GM19463 (cell line): ENCODE data around the gene TUBB3.
"Not testable (repeated sequence)": the region's sequence is repeated elsewhere in the genome, so short reads cannot be mapped to it uniquely, and the experiment has no call there.

ENCODE experiments used
- ATAC-seq: cut with Tn5 transposase; IDR thresholded peaks from one replicate; pipeline ENCODE4 v1.9.1; 2021; ENCODE audit warnings: mild to moderate bottlenecking, moderate library complexity; ENCODE audit not compliant: unreplicated experiment

Gene TUBB3

DNA sequence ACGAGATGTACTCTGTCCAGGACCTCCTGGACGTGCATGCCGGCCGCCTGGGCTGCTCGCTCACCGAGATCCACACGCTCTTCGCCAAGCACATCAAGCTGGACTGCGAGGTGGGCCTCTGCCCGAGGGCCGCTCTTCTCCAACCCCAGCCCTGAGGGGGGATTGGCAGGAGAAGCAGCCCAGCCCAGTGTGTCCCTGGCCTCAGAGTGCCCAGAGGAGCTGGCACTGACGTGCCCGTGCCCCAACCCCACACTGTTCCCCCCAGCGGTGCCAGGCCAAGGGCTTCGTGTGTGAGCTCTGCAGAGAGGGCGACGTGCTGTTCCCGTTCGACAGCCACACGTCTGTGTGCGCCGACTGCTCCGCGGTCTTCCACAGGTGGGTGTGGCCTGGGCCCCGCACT is 41.1 kb downstream of the TUBB3 start:
- ATAC-seq, result no peak

DNA sequence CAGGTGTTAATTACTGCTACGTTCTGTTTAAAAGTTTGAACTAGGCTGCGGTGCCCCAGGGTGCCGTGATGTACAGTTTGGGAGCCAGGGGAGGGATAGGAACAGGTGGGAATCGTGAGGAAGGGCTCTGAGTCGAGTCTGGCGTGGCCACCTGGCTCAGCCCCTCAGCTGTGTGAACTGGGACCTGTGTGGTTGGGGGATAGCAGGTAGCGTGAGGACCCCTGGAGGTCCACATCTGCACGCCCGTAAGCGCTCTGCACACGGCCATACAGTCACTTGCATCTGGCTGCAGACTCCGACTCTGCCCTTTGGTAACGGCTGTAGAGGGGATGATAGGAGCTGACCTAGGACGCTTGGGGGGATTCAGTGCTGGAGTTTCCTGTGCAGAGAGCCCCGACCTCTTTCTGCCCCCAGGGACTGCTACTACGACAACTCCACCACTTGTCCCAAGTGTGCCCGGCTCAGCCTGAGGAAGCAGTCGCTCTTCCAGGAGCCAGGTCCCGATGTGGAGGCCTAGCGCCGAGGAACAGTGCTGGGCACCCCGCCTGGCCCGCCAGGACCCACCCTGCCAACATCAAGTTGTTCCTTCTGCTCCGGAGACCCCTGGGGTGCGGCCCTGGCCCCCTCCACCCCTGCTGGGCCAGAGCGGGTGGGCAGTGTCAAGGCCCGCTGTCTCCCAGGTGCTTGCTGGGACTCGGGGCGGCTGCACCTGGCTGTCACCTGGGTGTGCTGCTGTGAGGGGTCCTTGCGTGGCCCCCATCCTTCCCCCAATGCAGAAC is 42.5 kb downstream of the TUBB3 start:
- ATAC-seq, result no peak

DNA sequence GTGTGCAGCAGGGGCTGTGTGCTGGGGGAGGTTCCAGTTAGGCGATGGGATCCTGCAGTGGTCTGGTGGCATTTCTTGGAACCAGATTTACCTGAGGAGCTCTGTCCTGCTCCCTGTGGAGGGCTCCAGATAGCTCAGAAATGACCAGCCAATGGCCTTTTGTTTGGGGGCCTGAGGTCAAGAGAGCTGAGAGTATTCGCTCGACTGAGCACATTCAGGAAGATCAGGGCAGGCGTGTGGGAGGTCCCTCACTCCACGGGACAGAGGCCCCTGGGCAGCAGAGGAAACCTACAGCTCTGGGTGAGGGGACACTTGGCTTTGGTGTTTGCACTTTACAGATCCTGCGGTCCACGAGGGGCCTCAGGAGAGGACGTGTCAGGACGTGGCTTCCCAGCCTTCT is 43.6 kb downstream of the TUBB3 start:
- ATAC-seq, result no peak

DNA sequence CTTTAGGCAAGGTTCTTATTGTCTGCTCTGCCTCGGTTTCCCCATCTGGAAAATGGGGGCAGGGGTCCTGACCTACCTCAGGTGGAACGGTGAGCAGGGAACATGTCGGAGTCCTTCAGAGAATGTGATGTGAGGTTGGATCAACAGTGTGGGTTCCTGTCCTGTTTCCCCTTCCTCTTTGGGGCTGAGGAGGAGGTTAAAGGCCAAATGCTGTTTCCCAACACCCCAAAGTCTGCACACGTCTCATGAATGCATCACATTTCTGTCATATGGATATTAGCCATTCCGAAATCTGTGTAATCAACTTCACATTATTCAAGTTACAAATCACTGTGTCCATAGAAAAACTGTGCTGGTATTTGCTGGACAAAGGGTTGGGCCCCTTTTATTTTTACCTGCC is 44.3 kb downstream of the TUBB3 start:
- ATAC-seq, result not testable (repeated sequence)

DNA sequence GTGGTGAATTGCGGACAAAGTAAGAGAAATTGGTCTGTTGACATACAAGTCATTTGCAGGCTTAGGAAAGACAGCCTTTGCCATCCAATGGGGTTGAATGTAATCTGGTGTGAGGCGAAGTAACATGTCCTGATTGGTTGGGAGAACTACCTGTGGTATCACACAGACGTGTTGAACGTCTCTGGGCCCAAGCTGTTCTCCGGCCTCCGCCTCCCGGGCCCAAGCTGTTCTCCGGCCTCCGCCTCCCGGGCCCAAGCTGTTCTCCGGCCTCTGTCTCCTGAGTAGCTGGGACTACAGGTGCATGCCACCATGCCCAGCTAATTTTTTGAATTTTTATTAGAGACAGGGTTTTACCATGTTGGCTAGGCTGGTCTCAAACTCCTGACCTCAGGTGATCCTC is 44.9 kb downstream of the TUBB3 start:
- ATAC-seq, result not testable (repeated sequence)

DNA sequence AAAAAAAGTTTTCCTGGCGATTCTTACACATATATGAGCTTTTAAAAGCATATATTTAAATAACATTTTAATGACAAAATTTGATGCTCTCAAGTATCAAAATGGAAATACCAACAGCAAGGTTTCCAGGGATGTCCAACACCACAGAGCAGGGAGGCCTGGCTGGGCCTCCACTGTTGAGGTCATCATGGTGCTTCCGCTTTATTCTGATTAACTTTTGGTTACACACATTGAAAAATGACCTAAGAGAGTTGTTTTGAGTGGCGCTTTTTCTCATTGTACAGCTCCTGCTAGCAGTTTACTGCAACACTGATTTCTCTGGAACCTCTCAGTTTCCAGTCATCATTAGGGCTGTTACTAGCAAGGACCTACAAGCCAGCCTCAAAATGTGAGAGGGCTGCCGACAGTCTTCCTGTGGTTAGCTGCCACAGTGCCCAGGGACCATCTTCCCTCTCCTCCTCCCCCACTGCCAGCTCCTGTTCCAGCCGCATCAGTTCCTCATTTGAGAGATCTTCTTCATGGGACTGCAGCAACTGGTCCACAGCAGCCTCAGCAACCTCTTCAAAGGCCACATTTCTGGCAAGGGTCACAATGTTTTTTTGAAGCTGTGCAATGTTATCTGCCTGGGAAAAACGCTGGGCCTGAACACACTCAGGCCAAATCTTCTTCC is 46.7 kb downstream of the TUBB3 start:
- ATAC-seq, result no peak

DNA sequence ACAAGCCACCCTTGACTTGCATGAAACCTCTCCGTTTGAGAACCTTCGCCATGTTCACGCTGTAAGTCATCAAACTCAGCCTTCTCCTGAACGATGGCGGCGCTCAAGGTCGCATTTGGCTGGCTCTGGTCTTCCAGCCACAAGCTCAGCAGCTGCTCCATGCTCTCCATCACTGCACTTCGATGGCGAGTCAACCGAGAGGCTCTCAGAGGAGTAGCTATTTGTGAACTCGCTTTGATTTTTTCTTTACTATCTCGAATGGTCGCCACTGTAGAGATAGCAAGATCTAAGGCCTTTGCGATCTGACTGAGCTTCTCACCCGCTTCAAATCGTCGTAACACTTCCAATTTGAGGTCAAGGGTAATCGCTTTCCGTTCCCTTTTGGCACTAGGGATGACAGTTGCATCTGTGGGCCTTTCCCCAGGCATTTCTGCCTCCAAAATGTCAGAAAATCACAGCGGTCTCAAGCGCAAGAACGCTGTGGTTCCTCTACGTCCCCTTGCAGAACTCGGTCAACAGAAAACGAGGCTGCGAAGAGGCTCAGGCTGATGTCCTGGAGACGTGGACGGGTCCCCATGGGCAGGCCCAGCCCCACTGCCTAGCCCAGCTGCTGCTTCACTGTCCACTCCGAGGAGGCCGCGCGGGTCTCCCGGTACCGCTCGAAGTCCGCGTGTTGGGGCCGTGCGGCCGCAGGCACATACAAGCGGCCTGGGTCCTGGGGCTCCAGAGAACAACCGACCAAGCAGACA is 48.5 kb downstream of the TUBB3 start:
- ATAC-seq, result no peak

DNA sequence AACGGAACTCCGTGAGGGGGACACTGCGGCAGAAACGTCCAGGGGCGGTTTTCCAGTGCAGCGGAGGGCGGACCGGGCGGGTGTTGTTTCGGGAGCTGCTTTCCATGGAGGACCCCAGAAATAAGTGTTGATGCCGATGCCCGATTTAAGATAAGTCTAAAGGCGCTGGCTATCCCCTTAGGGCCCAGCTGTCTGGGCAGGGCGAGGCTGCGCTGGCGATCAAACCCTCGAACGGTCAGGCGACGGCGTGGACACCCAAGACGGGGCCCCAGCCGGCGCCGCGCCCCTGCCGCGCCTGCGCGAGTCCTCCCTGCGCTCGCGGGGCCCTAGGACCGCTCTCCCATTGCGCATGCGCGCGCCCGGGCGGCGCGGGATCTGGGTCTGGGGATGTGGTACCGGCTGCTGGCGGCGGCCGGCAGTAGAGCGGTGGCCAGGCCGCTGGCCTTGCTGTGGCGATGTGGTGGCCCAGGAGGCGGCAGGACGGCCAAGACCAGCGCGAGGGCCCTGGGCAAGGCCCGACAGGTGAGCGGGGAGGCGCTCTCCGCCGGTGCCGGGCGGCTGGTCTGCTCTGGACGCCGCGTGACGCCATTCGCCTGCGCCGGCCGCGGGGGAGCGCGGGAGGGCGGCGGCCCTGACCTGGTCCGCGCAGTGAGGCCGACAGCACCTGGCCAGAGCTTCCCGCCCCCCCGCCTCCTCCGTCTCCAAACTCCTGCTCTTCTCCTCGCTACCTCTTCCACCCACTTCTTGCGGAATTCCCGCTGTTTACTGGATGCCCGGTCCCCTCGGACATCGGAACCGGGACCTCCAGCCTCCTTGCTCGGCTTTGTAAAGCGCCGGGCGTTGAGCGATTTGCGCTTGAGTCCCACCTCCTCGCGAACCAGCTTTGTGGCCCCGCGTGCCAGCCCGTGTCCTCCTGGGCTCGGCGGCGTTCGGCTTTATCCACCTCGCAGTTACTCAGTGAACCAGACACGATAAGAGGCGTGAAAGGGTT is 49.4 kb downstream of the TUBB3 start:
- ATAC-seq, result peak; percentile 89

DNA sequence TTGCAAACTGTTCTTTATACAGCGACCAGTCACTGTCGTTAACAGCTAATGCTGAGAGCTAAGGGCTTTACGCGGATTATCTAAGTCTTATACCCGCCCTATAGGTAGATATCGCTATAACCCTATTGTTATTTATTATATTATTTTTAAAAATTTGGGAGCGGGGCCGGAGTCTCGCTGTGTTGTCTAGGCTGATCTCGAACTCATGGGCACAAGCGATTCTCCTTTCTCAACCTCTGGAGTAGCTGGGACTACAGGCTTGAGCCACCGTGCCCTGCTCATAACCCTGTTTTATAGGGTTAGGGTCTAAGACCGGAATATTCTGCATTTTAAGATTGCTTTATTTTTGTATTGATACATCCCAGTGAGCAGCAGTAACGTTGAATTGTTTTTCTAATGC is 50.1 kb downstream of the TUBB3 start:
- no peak for ATAC-seq

DNA sequence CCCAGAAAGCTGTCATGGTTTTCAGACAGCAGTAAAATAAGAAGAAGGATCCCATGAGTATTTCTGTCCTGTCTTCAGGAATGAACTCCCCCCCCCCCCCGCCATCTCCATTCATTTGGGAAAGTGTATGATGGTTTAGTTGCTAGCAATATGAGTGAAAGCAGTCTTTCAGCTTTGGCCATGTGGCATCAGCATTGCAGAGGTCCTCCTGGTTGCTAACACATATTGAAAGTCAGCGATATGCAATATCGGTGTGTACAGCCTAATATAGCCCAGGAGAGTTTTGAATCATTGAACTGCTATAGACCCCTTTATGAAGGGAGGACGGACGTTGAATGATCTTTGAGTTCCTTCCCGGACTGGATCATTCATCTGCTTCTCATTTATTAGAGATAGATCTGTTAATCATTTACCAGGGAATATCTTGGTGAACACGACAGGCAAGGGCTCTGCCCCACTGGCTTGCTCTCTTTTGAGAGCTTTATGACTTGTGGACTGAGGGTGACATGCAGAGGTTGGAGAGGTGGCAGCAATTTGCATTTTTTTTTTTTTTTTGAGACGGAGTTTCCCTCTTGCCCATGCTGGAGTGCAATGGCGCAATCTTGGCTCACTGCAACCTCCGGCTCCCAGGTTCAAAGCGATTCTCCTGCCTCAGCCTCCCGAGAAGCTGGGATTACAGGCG is 50.7 kb downstream of the TUBB3 start:
- ATAC-seq, result no peak

DNA sequence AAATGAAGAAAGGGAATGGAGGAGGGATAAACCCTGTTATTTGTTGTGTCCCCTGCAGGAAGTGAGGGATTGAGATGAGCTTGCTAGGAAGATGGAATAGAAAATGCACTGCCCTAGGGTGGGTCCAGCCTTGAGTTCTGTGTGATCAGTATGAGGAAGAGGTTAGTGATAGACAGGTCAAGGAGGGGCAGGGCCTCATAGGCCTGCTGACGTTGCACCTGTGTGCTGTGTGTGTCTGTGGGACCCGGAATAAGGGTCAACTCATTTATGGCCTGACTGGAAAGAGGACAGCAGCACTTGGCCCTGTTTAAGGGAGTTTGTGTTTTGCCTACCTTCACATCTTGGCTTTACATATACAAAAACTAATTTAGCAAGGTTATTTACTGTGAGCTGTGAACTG is 51.7 kb downstream of the TUBB3 start:
- no peak for ATAC-seq

DNA sequence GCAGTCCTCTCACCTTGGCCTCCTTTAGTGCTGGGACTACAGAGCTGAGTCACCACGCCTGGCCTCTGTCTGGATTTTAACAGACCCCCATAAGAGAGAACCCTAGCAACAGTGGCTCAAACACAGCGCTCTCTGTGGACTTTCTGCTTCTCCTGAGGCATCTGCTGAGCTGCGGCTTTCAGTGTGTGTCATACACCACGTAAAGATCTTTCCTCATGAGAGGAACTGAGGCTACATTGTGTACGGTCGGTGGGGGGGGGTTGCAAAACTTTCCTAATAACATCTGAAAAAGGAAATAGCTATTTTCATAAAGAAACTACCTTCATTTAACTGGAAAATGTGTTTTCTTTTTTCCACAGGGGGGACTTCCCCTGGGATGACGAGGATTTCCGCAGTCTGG is 58.3 kb downstream of the TUBB3 start:
- ATAC-seq, result peak; percentile 91

DNA sequence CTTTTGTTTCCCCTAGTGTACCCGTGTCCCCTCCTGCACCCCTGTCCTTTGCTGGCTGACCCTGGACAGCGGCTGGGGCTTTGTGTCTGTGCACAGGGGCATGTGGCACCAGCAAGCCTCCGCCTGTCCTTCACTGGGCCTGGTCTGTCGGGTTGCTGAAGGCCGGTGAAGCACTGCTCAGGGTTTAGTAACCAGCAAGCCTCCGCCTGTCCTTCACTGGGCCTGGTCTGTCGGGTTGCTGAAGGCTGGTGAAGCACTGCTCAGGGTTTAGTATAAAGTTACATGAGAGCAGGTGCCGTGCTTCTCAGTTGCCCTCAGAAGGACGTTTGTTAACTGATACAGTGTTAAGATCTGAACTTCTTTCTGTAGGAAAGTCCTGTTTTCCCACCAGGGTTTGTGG is 59.2 kb downstream of the TUBB3 start:
- ATAC-seq, result no peak

DNA sequence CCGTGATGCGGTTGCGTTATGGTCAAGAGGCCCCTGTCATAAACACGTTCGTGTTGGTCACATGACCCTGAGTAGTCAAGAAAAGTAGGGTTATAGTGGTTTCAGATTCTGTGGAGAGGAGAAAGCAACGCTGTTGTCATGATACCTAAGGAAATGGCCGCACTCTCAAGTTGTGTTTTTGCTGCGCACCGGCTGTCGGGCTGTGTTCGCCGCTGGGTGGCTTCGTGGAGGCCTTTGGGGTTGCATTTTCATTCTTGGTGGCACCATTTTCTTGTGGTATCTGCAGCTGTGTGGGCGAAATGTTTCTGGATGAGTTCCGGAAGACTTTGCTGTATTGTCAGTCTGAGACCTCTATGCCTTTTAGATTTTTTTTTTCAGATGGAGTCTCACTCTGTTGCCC is 60.4 kb downstream of the TUBB3 start:
- no peak for ATAC-seq

DNA sequence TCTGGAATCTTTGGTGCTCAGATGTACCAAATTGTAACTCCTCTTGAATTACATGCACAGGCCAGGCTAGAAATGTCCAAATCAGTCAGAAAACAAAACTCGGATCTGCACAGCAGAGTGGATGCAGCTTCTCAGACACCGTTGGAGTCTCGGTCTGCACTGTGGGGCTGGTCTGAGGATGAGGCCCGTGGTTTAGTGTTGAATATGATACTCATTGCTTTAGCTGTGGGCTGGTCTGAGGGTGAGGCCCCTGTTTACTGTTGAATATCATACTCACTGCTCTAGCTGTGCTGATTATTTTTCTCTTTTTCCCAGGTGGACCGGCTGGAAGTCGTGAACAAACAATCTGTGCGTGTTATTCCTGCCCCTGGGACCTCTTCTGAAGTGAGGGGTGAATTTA is 61.1 kb downstream of the TUBB3 start:
- no peak for ATAC-seq

DNA sequence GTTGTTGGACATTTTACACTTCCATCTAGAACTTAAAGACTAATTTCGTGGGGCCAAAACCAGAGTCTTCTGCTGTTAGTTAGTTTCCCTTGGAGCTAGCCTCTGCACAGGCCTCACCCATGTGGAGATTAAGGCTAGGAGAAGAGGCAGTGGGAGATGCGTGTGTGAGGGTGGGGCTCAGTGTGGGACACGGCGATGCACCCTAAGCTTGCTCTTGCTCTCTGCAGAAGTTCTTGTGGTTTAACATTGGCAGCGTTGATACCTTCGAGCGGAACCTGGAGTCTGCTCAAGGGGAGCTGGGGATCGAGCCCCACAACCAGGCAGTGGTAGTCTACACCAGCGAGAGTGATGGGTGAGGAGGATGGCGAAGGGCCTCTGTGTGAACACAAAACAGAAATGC is 62.1 kb downstream of the TUBB3 start:
- ATAC-seq, result no peak
